HEK293 (cell line): ENCODE measurements around the gene SH3RF1.

Source experiments
- CTCF ChIA-PET: fragments of 350-600 bp; formaldehyde crosslinking; extraction: SDS; loops from one replicate; lab custom pipeline; 2021; ENCODE audit warnings: antibody characterized with exemption; lab: Yijun Ruan, JAX
- POLR2A ChIA-PET: fragments of 300-600 bp; formaldehyde crosslinking; extraction: SDS; loops from one replicate; lab custom pipeline; 2020; ENCODE audit warnings: antibody characterized with exemption, inconsistent platforms; lab: Yijun Ruan, JAX
- H3K27ac ChIP-seq: fragments of 200-500 bp; sonication (Bioruptor generic); 2 replicates; pipeline ENCODE4 v1.5.1; 2014; ENCODE audit warnings: low read depth, low read length, control low read depth, inconsistent platforms; ENCODE audit errors: extremely low read depth
- H3K36me3 ChIP-seq, 2 experiments: fragments of 200-500 bp in 1 of 2; sonication (Bioruptor generic) in 1 of 2; 1 replicate in 1 of 2; 2 replicates in 1 of 2; pipeline ENCODE4 v1.5.1; 2014 to 2017; ENCODE audit warnings: inconsistent platforms in 2 of 2, low read length in 2 of 2; ENCODE audit not compliant: control insufficient read depth in 2 of 2, insufficient read depth in 1 of 2
- H3K4me1 ChIP-seq: fragments of 200-500 bp; sonication (Bioruptor generic); 2 replicates; pipeline ENCODE4 v1.5.1; 2014; ENCODE audit warnings: mild to moderate bottlenecking, low read length, inconsistent platforms; ENCODE audit not compliant: control insufficient read depth, insufficient read depth
- H3K4me3 ChIP-seq: 2 replicates; pipeline ENCODE4 v1.5.1; 2011; ENCODE audit warnings: low read depth, mild to moderate bottlenecking, control low read depth, low read length, moderate library complexity
- H3K9me3 ChIP-seq: fragments of 200-500 bp; sonication (Bioruptor generic); 2 replicates; pipeline ENCODE4 v1.5.1; 2014; ENCODE audit warnings: low read depth, low read length, inconsistent platforms; ENCODE audit not compliant: control insufficient read depth, insufficient read depth
- ATF2 ChIP-seq: fragments of 450-650 bp; formaldehyde crosslinking; IDR thresholded peaks from 2 replicates; pipeline ENCODE4 v1.5.1; 2016; ENCODE audit warnings: missing biosample characterization, missing genetic modification characterization, low read depth
- EGR2 ChIP-seq: fragments of 450-650 bp; formaldehyde crosslinking; IDR thresholded peaks from 2 replicates; pipeline ENCODE4 v1.5.1; 2016; ENCODE audit warnings: low read depth, missing biosample characterization, missing genetic modification characterization
- FEZF1 ChIP-seq: fragments of 450-650 bp; formaldehyde crosslinking; IDR thresholded peaks from 2 replicates; pipeline ENCODE4 v1.5.1; 2016; ENCODE audit warnings: missing biosample characterization, missing genetic modification characterization
- GFI1B ChIP-seq: fragments of 450-650 bp; formaldehyde crosslinking; IDR thresholded peaks from 2 replicates; pipeline ENCODE4 v1.5.1; 2016; ENCODE audit warnings: missing biosample characterization, missing genetic modification characterization
- IKZF3 ChIP-seq: fragments of 450-650 bp; IDR thresholded peaks from 2 replicates; pipeline ENCODE4 v1.5.0; 2018; ENCODE audit warnings: missing biosample characterization, mild to moderate bottlenecking, missing genetic modification characterization, moderate library complexity
- OSR2 ChIP-seq: fragments of 450-650 bp; formaldehyde crosslinking; IDR thresholded peaks from 2 replicates; pipeline ENCODE4 v1.5.1; 2016; ENCODE audit warnings: missing biosample characterization, missing genetic modification characterization
- PRDM6 ChIP-seq: fragments of 450-650 bp; formaldehyde crosslinking; IDR thresholded peaks from 2 replicates; pipeline ENCODE4 v1.5.1; 2017; ENCODE audit warnings: missing biosample characterization, missing genetic modification characterization
- REPIN1 ChIP-seq: fragments of 450-650 bp; formaldehyde crosslinking; IDR thresholded peaks from 2 replicates; pipeline ENCODE4 v1.5.1; 2017; ENCODE audit warnings: missing biosample characterization, missing genetic modification characterization, low read depth
- TRIM28 ChIP-seq: IDR thresholded peaks from 2 replicates; pipeline ENCODE4 v1.6.1; 2011; ENCODE audit warnings: low read length, control low read depth, borderline replicate concordance
- WT1 ChIP-seq: fragments of 450-650 bp; formaldehyde crosslinking; IDR thresholded peaks from 2 replicates; pipeline ENCODE4 v1.5.1; 2016; ENCODE audit warnings: missing biosample characterization, missing genetic modification characterization
- ZEB2 ChIP-seq: fragments of 450-650 bp; formaldehyde crosslinking; IDR thresholded peaks from 2 replicates; pipeline ENCODE4 v1.5.1; 2016; ENCODE audit warnings: missing biosample characterization, missing genetic modification characterization
- ZNF394 ChIP-seq: fragments of 450-650 bp; formaldehyde crosslinking; IDR thresholded peaks from 2 replicates; pipeline ENCODE4 v1.5.1; 2016; ENCODE audit warnings: missing biosample characterization, missing genetic modification characterization, mild to moderate bottlenecking, moderate library complexity, borderline replicate concordance
- ZNF404 ChIP-seq: fragments of 450-650 bp; formaldehyde crosslinking; IDR thresholded peaks from 2 replicates; pipeline ENCODE4 v1.5.1; 2017; ENCODE audit warnings: missing biosample characterization, missing genetic modification characterization
- ZNF549 ChIP-seq: fragments of 450-650 bp; IDR thresholded peaks from 2 replicates; pipeline ENCODE4 v1.5.1; 2018; ENCODE audit warnings: missing biosample characterization, missing genetic modification characterization, mild to moderate bottlenecking, inconsistent platforms, moderate library complexity
- ZNF629 ChIP-seq: fragments of 450-650 bp; formaldehyde crosslinking; IDR thresholded peaks from 2 replicates; pipeline ENCODE4 v1.5.1; 2017; ENCODE audit warnings: missing biosample characterization, missing genetic modification characterization
- ZNF843 ChIP-seq: fragments of 450-650 bp; formaldehyde crosslinking; IDR thresholded peaks from 2 replicates; pipeline ENCODE4 v1.5.1; 2016; ENCODE audit warnings: missing biosample characterization, missing genetic modification characterization
- ZXDB ChIP-seq: fragments of 450-650 bp; formaldehyde crosslinking; IDR thresholded peaks from 2 replicates; pipeline ENCODE4 v1.5.1; 2016; ENCODE audit warnings: missing biosample characterization, missing genetic modification characterization
- TF ChIP-seq, protein P1 (sequence below): fragments of 450-650 bp; formaldehyde crosslinking; IDR thresholded peaks from 2 replicates; pipeline ENCODE4 v1.5.1; 2016; ENCODE audit warnings: missing biosample characterization, missing genetic modification characterization
- TF ChIP-seq, protein P2 (sequence below): fragments of 450-650 bp; formaldehyde crosslinking; IDR thresholded peaks from 2 replicates; pipeline ENCODE4 v1.5.1; 2017; ENCODE audit warnings: missing biosample characterization, missing genetic modification characterization
- TF ChIP-seq, protein P3 (sequence below): fragments of 450-650 bp; formaldehyde crosslinking; IDR thresholded peaks from 2 replicates; pipeline ENCODE4 v1.5.1; 2017; ENCODE audit warnings: missing biosample characterization, missing genetic modification characterization

Gene SH3RF1

DNA sequence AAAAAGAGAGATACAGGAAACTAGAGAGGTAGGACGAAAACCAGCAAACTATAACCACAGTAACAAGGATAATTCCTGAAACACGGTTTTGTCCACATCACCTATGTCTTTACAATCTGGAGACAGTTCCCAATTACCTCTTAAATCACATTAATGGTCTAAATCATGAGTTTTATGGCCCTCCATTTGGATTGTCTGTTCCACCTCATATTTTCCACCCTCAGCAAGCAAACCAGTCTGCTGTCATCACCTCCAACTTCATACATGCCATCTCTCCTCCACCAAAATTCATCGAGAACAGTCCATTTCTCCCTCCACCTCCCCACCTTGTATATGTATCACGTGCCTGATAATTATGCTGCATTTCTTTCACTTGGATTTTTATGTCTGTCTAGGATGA is 107.3 kb downstream of the SH3RF1 start:
- POLR2A ChIA-PET, result no interaction called here
- Histone ChIP-seq H3K4me1 (peaks cover 17% of the 10 kb centered on the region), H3K27ac (no peak overlapping the region), H3K36me3 (no peaks in the 10 kb centered on the region), H3K9me3 (no peaks in the 10 kb centered on the region), H3K4me3 (no peak overlapping the region)
- CTCF ChIA-PET, result no interaction called here
- TF ChIP-seq ZXDB (tag by site-specific recombination), result peak; percentile 53
- TF ChIP-seq OSR2 (tag by site-specific recombination), result peak; percentile 48; the same call in 1 of the 2 replicates
- no peak for TF ChIP-seq IKZF3 (tag by site-specific recombination)
- TF ChIP-seq, protein P1, sequence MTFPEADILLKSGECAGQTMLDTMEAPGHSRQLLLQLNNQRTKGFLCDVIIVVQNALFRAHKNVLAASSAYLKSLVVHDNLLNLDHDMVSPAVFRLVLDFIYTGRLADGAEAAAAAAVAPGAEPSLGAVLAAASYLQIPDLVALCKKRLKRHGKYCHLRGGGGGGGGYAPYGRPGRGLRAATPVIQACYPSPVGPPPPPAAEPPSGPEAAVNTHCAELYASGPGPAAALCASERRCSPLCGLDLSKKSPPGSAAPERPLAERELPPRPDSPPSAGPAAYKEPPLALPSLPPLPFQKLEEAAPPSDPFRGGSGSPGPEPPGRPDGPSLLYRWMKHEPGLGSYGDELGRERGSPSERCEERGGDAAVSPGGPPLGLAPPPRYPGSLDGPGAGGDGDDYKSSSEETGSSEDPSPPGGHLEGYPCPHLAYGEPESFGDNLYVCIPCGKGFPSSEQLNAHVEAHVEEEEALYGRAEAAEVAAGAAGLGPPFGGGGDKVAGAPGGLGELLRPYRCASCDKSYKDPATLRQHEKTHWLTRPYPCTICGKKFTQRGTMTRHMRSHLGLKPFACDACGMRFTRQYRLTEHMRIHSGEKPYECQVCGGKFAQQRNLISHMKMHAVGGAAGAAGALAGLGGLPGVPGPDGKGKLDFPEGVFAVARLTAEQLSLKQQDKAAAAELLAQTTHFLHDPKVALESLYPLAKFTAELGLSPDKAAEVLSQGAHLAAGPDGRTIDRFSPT (tag by site-specific recombination), result 0 out of 2 replicates have a peak, but pooled peaks have one; percentile 35
- 0 out of 2 replicates have a peak, but pooled peaks have one; percentile 4 for TF ChIP-seq ATF2 (tag by site-specific recombination)
- TF ChIP-seq, protein P2, sequence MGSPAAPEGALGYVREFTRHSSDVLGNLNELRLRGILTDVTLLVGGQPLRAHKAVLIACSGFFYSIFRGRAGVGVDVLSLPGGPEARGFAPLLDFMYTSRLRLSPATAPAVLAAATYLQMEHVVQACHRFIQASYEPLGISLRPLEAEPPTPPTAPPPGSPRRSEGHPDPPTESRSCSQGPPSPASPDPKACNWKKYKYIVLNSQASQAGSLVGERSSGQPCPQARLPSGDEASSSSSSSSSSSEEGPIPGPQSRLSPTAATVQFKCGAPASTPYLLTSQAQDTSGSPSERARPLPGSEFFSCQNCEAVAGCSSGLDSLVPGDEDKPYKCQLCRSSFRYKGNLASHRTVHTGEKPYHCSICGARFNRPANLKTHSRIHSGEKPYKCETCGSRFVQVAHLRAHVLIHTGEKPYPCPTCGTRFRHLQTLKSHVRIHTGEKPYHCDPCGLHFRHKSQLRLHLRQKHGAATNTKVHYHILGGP (tag by site-specific recombination), result peak; percentile 73
- TF ChIP-seq EGR2 (tag by site-specific recombination), result no peak
- TF ChIP-seq ZNF404 (tag by site-specific recombination), result no peak
- TF ChIP-seq GFI1B (tag by site-specific recombination), result 0 out of 2 replicates have a peak, but pooled peaks have one; percentile 45
- no peak for TF ChIP-seq ZNF629 (tag by site-specific recombination)
- 0 out of 2 replicates have a peak, but pooled peaks have one; percentile 28 for TF ChIP-seq WT1 (tag by site-specific recombination)
- peak; percentile 72 for TF ChIP-seq FEZF1 (tag by site-specific recombination)
- no peak for TF ChIP-seq REPIN1 (tag by site-specific recombination)
- TF ChIP-seq ZEB2, result no peak
- TF ChIP-seq ZNF549 (tag by site-specific recombination), result no peak
- TF ChIP-seq, protein P3, sequence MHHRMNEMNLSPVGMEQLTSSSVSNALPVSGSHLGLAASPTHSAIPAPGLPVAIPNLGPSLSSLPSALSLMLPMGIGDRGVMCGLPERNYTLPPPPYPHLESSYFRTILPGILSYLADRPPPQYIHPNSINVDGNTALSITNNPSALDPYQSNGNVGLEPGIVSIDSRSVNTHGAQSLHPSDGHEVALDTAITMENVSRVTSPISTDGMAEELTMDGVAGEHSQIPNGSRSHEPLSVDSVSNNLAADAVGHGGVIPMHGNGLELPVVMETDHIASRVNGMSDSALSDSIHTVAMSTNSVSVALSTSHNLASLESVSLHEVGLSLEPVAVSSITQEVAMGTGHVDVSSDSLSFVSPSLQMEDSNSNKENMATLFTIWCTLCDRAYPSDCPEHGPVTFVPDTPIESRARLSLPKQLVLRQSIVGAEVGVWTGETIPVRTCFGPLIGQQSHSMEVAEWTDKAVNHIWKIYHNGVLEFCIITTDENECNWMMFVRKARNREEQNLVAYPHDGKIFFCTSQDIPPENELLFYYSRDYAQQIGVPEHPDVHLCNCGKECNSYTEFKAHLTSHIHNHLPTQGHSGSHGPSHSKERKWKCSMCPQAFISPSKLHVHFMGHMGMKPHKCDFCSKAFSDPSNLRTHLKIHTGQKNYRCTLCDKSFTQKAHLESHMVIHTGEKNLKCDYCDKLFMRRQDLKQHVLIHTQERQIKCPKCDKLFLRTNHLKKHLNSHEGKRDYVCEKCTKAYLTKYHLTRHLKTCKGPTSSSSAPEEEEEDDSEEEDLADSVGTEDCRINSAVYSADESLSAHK (tag by site-specific recombination), result peak; percentile 57
- TF ChIP-seq ZNF394 (tag by site-specific recombination), result no peak
- TF ChIP-seq PRDM6, result peak; percentile 51; the same call in 1 of the 2 replicates
- TF ChIP-seq ZNF843 (tag by site-specific recombination), result peak; percentile 87
- peak; percentile 65; the same call in 1 of the 2 replicates for TF ChIP-seq TRIM28
- TF ChIP-seq, all 188 proteins: peak for 12
